ENCODE measurements around the gene PLA2G1B. TPM values are rescaled to one million over a fixed set of nuclear protein-coding genes. Genes with fewer than 3 reads are reported as not detected.

The PLA2G1B gene
- not detected for total RNA-seq

- DNase-seq = no peak
These were observed at the start of gene PLA2G1B for GRCh38 chr12:120327593-120327992. Gene PLA2G1B (minus strand): TSS chr12:120327779. CDS start chr12:120327753, 26 bp downstream.

GRCh38 chr12:120376934-120377572 lies 49.5 kb upstream of the PLA2G1B start:
- no peak for DNase-seq

GRCh38 chr12:120376416-120376815 lies 48.8 kb upstream of the PLA2G1B start:
- no peak for DNase-seq

GRCh38 chr12:120376009-120376408 lies 48.4 kb upstream of the PLA2G1B start:
- no peak for DNase-seq

- DNase-seq = no peak
These were observed 46.1 kb upstream of the PLA2G1B start for GRCh38 chr12:120373683-120374082.

GRCh38 chr12:120370343-120371243 lies 43.0 kb upstream of the PLA2G1B start:
- no peak for DNase-seq

GRCh38 chr12:120369603-120370342 lies 42.2 kb upstream of the PLA2G1B start:
- DNase-seq = no peak

- no peak for DNase-seq
These were observed 41.4 kb upstream of the PLA2G1B start, which contains the start of gene MSI1 for GRCh38 chr12:120368789-120369602. Gene MSI1 (minus strand): TSS chr12:120369164. CDS start chr12:120369091, 73 bp downstream.

- DNase-seq = no peak
These were observed 40.6 kb upstream of the PLA2G1B start for GRCh38 chr12:120367924-120368788.

GRCh38 chr12:120367233-120367923 lies 39.8 kb upstream of the PLA2G1B start:
- no peak for DNase-seq

- DNase-seq = no peak
These were observed 39.3 kb upstream of the PLA2G1B start for GRCh38 chr12:120366845-120367232.

GRCh38 chr12:120366341-120366705 lies 38.7 kb upstream of the PLA2G1B start:
- DNase-seq = no peak

- no peak for DNase-seq
These were observed 38.2 kb upstream of the PLA2G1B start for GRCh38 chr12:120365675-120366340.

GRCh38 chr12:120364487-120364886 lies 36.9 kb upstream of the PLA2G1B start:
- DNase-seq = no peak

GRCh38 chr12:120363274-120363855 lies 35.8 kb upstream of the PLA2G1B start:
- DNase-seq = no peak

GRCh38 chr12:120362516-120363273 lies 35.1 kb upstream of the PLA2G1B start:
- DNase-seq = no peak

- DNase-seq = peak; percentile 57
These were observed 34.1 kb upstream of the PLA2G1B start for GRCh38 chr12:120361506-120362208.

- DNase-seq = no peak
These were observed 31.5 kb upstream of the PLA2G1B start for GRCh38 chr12:120359128-120359527.
